Measurements from ENCODE around the gene TMCO5A. TPM values are rescaled to one million over a fixed set of nuclear protein-coding genes. Genes with fewer than 3 reads are reported as not detected.

Gene TMCO5A
- total RNA-seq, result not detected

GRCh38 chr15:37934340-37934739, at the start of gene TMCO5A:
Gene TMCO5A (plus strand): TSS chr15:37934640. CDS start chr15:37936324, 1,684 bp downstream.
- no peak for FAIRE-seq
- no peak for DNase-seq (ENCODE audit: low spot score in 2 of 2)

DNA sequence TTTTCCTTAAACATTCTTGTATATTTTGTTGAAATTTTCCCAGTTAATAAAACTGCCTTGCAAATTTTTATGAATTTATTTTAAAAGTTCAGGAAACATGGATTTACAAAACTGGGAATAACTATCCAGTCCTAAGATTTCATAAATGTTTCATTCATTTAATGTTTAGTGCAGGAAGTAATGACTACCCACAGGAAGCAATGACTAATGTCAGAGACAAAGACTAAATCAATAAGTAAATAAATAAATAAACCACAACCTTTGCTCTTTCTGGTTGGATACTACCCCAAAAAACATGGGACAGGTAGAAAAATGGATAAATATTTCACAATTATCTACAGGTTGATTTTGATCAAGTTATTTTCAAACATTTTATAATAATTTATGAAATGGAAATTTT, 48.8 kb upstream of the TMCO5A start:
- DNase-seq (ENCODE audit: low spot score in 2 of 2) (no peak), FAIRE-seq (no peak)

DNA sequence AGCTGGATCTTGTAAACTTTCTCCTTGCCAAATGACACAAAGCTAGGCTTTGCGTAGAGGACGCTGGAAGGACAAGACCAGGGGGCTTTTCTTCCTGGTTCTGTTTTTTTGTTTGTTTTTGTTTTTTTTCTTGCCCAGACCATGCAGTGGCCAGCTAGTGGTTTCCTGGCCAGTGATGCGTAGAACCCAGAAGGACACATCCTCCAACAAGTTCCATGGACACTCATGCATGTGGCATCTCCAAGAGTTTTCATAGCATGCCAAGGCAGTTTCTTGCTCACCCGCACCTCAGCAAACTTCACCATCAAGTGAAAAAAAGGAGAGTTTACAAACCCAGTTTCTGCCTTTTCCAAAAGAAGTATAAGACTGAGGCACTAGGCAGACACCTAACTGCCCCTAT, 46.1 kb upstream of the TMCO5A start:
- DNase-seq (ENCODE audit: low spot score in 2 of 2), result no peak
- FAIRE-seq, result no peak

DNA sequence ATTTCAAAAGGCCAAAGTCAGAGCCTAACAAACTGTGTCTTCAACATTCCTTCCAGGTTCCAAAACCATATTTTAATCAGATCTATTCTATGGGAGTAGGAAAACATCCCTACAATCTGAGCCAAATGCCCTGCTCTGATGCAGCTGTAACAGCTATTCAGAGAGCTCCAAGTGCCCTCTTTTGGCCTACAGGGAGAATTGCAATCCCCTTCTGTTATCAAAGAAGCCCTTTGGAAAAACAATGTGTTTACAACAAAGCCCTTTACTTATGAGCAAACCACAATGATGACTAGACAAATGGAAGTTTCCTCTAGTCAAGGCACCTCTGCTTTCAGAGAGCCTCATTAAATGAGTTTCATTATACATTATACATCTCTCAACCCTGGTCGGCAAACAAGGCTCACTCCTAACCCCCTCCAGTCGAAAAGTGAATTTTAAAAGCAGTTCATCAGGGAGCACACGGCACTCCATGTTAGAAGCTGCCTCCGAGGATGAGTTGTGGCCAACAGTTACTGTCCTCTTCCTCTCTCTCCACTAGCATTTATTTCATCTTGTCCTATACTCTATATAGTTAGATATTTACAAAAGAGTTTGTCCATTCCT, 42.6 kb upstream of the TMCO5A start:
- FAIRE-seq, result peak; percentile 84
- DNase-seq (ENCODE audit: low spot score in 2 of 2), result peak; percentile 10 to 22

GRCh38 chr15:37893309-37893708, 41.1 kb upstream of the TMCO5A start:
- DNase-seq (ENCODE audit: low spot score in 2 of 2) (no peak), FAIRE-seq (no peak)

- FAIRE-seq (no peak), DNase-seq (ENCODE audit: low spot score in 2 of 2) (no peak)
These were observed 36.1 kb upstream of the TMCO5A start for GRCh38 chr15:37898362-37898761.

GRCh38 chr15:37900326-37901221, 33.9 kb upstream of the TMCO5A start:
- no peak for FAIRE-seq
- DNase-seq (ENCODE audit: low spot score in 2 of 2), result no peak

DNA sequence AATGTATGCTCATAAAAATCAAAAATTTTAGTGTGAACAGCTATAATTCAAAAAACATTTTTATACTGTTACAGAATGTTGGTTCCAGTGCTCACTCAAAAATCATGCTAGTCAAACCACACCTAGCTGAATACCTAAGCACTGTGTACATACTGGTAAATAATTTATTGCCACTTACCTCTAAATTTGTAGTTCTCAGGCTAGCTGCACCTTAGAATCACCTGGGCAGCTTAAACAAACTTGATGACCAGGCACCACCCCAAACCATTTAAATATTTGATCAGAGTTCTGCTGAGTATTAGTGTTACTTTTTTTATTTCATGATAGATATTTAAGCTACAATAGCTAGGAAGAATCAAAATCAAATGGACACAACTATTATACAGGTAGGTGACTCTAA, 32.3 kb upstream of the TMCO5A start:
- FAIRE-seq (no peak), DNase-seq (ENCODE audit: low spot score in 2 of 2) (no peak)

- DNase-seq (ENCODE audit: low spot score in 2 of 2), result no peak
- no peak for FAIRE-seq
These were observed 30.4 kb upstream of the TMCO5A start for GRCh38 chr15:37903919-37904625.

- no peak for DNase-seq (ENCODE audit: low spot score in 2 of 2)
- FAIRE-seq, result no peak
These were observed 27.3 kb upstream of the TMCO5A start for GRCh38 chr15:37907136-37907535.

- no peak for DNase-seq (ENCODE audit: low spot score in 2 of 2)
- FAIRE-seq, result no peak
These were observed 12.7 kb upstream of the TMCO5A start for GRCh38 chr15:37921527-37922385.

DNA sequence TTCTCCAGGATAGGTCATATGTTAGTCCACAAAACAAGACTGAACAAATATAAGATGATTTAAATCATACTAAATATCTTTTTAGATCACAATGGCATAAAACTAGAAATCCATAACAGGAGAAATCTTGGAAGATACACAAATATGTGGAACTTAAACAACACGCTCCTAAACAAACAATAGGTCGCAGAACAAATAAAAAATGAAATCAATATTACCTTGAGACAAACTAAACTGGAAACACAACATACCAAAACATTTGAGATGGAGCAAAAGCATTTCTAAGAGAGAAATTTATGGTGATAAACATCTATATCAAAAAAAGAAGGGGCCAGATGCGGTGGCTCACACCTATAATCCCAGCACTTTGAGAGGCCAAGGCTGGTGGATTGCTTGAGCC, 8.3 kb upstream of the TMCO5A start:
- DNase-seq (ENCODE audit: low spot score in 2 of 2) (no peak), FAIRE-seq (no peak)

DNA sequence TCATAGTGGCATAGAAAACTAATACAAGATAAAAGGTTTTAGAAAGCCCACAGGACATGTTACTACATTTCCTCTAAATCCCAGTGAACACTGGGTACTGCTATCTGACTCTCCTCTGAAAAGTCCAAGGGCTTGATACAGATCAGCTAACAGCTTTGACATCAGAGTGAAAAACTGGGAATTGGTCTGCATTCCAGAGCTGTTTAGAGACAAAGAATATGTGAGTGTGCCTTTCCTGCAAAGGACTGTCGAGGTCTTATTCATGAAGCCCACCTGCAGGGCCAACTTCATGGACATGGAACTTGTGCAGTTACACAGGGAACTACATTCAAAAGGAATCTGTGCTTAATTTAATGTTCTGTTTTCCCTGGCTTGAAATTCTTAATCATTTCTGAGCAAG, 5.2 kb upstream of the TMCO5A start:
- FAIRE-seq, result no peak
- DNase-seq (ENCODE audit: low spot score in 2 of 2), result no peak

DNA sequence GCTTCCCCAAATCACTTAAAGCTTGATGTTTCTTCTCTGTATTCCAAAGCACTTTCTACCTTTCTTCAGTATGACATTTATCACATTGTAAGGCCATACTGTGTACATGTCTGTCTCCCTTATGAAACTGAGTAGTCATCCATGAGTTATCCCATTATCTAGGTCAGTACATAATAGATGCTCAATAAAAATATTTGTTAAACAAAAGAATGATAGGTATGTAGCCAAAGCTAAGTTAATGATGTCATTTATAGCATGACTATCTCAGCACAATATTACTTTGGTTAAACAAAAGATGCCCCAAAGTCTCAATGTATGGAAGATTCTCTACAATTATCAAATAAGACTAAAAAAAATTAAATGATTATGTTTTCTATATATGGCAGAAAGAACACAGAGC, 3.1 kb upstream of the TMCO5A start:
- FAIRE-seq (no peak), DNase-seq (ENCODE audit: low spot score in 2 of 2) (no peak)

DNA sequence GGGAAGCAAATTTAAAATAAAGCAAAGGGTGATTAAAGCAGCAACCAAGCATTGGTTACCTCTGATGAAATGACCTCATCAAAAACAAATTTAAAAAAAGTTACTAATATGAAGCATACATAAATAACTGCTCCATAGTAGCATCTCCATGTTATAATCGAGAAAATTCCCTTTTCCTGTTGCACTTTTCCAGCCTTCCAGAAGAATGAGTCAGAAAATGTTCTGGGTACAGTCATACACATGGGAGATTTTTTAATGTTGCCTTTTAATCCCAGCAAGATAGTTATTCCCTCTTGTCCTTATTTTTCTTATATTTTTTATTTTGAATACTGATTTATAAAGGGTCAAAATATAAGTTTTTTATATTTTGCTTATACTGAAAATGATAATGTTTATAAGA, 2.6 kb upstream of the TMCO5A start:
- FAIRE-seq (no peak), DNase-seq (ENCODE audit: low spot score in 2 of 2) (no peak)

GRCh38 chr15:37932549-37932948, 1.9 kb upstream of the TMCO5A start:
- DNase-seq (ENCODE audit: low spot score in 2 of 2), result no peak
- FAIRE-seq, result no peak

DNA sequence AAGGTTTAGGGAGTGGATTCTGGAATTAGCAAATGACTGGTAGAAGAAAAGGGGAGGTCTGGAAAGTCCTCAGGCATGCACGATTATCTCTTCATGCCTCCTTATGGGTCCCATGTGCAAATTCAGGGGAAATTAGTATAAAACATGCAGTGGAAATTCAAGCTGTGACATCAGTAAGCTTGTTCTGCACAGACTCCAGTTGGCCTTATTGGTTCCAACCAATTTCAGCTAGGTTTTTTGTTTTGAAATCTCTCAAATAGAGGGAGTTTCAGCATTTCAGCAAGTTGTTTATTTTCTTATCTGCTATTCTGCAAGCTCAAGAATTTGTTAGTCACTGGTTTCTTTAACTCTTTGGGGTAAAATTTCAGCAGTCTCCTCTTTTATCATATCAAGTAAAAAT, 774 bp upstream of the TMCO5A start:
- DNase-seq (ENCODE audit: low spot score in 2 of 2) (no peak), FAIRE-seq (no peak)

- DNase-seq (ENCODE audit: low spot score in 2 of 2) (no peak), FAIRE-seq (no peak)
These were observed 6.4 kb downstream of the TMCO5A start for GRCh38 chr15:37940876-37941275.

DNA sequence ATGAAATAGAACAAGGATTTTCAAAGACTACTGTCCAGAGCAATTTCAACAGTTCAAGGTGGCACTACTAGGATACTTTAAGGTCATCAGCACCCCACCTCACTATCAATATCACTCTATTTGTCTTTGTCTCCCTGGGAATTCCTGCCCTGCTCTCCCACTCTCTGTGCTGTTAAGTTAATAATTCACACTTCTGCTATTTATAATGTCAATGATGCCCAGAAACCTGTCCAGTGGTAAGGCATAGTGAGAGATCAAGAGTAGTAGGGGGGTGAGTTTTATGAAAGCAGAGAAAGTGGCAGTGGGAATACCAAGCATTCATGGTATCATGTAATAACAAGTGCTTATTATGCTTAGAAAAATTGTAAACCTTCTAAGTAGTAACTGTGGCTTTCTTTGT, 7.3 kb downstream of the TMCO5A start:
- DNase-seq (ENCODE audit: low spot score in 2 of 2) (no peak), FAIRE-seq (no peak)

DNA sequence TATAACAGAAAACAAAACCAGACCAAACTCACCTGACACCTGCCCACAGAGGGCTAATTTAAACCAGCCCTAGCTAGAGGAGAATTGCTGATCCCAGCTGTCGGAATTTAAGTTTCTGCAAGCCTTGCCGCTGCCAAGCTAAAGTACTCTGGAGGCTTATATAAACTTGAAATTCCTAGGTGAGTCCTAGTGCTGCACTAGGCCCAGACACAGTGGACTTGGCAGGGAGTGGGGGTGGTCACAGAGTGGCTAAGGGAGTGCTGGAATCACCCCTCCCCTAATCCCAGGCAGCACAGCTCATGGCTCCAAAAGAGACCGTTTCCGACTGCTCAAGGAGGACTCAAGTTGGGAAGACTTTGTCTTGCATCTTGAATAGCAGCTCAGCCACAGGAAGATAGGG, 17.6 kb downstream of the TMCO5A start:
- no peak for FAIRE-seq

More for the DNA sequence above, 17.6 kb downstream of the TMCO5A start:
- no peak for DNase-seq (ENCODE audit: low spot score in 2 of 2)
